Neural cell (in vitro differentiated cells): Measurements from ENCODE around the gene MDN1. TPM values are rescaled to one million over a fixed set of nuclear protein-coding genes. Genes with fewer than 3 reads are reported as not detected.

Source experiments
- H2AFZ ChIP-seq: fragments of 200-600, 300-800 bp; sonication (generic), shearing (Covaris generic); 2 replicates; pipeline ENCODE4 v1.6.0; 2014; ENCODE audit warnings: low read depth, mild to moderate bottlenecking, antibody characterized with exemption, low read length, moderate library complexity
- H3F3A ChIP-seq: fragments of 200-600 bp; shearing (Covaris generic); 2 replicates; pipeline ENCODE4 v1.6.1; 2016; ENCODE audit warnings: mild to moderate bottlenecking, moderate library complexity, mixed read lengths, antibody characterized with exemption, low read length; ENCODE audit not compliant: insufficient read depth, poor library complexity, severe bottlenecking
- H3K27ac ChIP-seq: fragments of 200-600, 300-800 bp; sonication (generic), shearing (Covaris generic); 2 replicates; pipeline ENCODE4 v1.5.1; 2014; ENCODE audit warnings: mild to moderate bottlenecking, low read length, moderate library complexity
- H3K27me3 ChIP-seq: fragments of 300-800, 200-600 bp; sonication (generic), shearing (Covaris generic); 2 replicates; pipeline ENCODE4 v1.6.0; 2014; ENCODE audit warnings: mild to moderate bottlenecking, low read depth, low read length, moderate library complexity; ENCODE audit not compliant: insufficient read depth
- H3K36me3 ChIP-seq: fragments of 300-800, 200-600 bp; sonication (generic), shearing (Covaris generic); 2 replicates; pipeline ENCODE4 v1.5.1; 2014; ENCODE audit warnings: mild to moderate bottlenecking, antibody characterized with exemption, low read length, moderate library complexity; ENCODE audit not compliant: insufficient read depth
- H3K4me2 ChIP-seq: fragments of 300-800, 200-600 bp; sonication (generic), shearing (Covaris generic); 2 replicates; pipeline ENCODE4 v1.6.0; 2014; ENCODE audit warnings: mild to moderate bottlenecking, low read length
- H3K4me3 ChIP-seq: fragments of 300-800, 200-600 bp; sonication (generic), shearing (Covaris generic); 2 replicates; pipeline ENCODE4 v1.5.1; 2014; ENCODE audit warnings: mild to moderate bottlenecking, low read length, moderate library complexity
- H3K79me2 ChIP-seq: fragments of 200-600 bp; shearing (Covaris generic); replicated peaks from 2 replicates; pipeline ENCODE4 v1.6.0; 2014; ENCODE audit warnings: mild to moderate bottlenecking, low read length, moderate library complexity; ENCODE audit not compliant: insufficient read depth
- H3K9ac ChIP-seq: fragments of 300-800, 200-600 bp; sonication (generic), shearing (Covaris generic); 2 replicates; pipeline ENCODE4 v1.6.1; 2016; ENCODE audit warnings: mild to moderate bottlenecking, low read length, mixed read lengths
- H3K9me2 ChIP-seq: fragments of 200-600 bp; shearing (Covaris generic); 2 replicates; pipeline ENCODE4 v1.6.1; 2016; ENCODE audit warnings: mild to moderate bottlenecking, low read length, mixed read lengths; ENCODE audit not compliant: insufficient read depth
- H3K9me3 ChIP-seq: fragments of 200-600, 300-800 bp; sonication (generic), shearing (Covaris generic); 2 replicates; pipeline ENCODE4 v1.6.1; 2016; ENCODE audit warnings: mild to moderate bottlenecking, mixed run types, low read length, moderate library complexity, mixed read lengths
- H4K20me1 ChIP-seq: fragments of 200-600 bp; shearing (Covaris generic); 2 replicates; pipeline ENCODE4 v1.6.1; 2016; ENCODE audit warnings: mild to moderate bottlenecking, mixed run types; ENCODE audit not compliant: insufficient read depth
- CTCF ChIP-seq: fragments of 450-650 bp; IDR thresholded peaks from 2 replicates; pipeline ENCODE4 v1.5.1; 2014; ENCODE audit warnings: antibody characterized with exemption, mild to moderate bottlenecking, moderate library complexity; ENCODE audit not compliant: poor library complexity, severe bottlenecking
- EP300 ChIP-seq: fragments of 450-650 bp; conservative IDR thresholded peaks from 2 replicates; pipeline ENCODE4 v1.6.1; 2014; ENCODE audit warnings: antibody characterized with exemption, mild to moderate bottlenecking, moderate library complexity; ENCODE audit not compliant: poor library complexity, severe bottlenecking
- EZH2 ChIP-seq: fragments of 200-600, 300-800 bp; shearing (Covaris generic), sonication (generic); IDR thresholded peaks from 2 replicates; pipeline ENCODE4 v1.6.1; 2014; ENCODE audit warnings: antibody characterized with exemption, low read length, borderline replicate concordance, mild to moderate bottlenecking; ENCODE audit not compliant: insufficient read depth, poor library complexity, severe bottlenecking
- MXI1 ChIP-seq: fragments of 450-650 bp; conservative IDR thresholded peaks from 2 replicates; pipeline ENCODE4 v1.6.1; 2014; ENCODE audit warnings: antibody characterized with exemption, mild to moderate bottlenecking; ENCODE audit not compliant: poor library complexity, severe bottlenecking
- POLR2AphosphoS5 ChIP-seq: IDR thresholded peaks from 2 replicates; pipeline ENCODE4 v1.6.1; 2012
- RAD21 ChIP-seq: fragments of 450-650 bp; conservative IDR thresholded peaks from 2 replicates; pipeline ENCODE4 v1.6.1; 2014; ENCODE audit warnings: antibody characterized with exemption, mild to moderate bottlenecking, moderate library complexity
- REST ChIP-seq: IDR thresholded peaks from 2 replicates; pipeline ENCODE4 v1.6.1; 2012; ENCODE audit warnings: borderline replicate concordance
- SMC3 ChIP-seq: fragments of 450-650 bp; conservative IDR thresholded peaks from 2 replicates; pipeline ENCODE4 v1.6.1; 2014; ENCODE audit warnings: antibody characterized with exemption, mild to moderate bottlenecking, moderate library complexity; ENCODE audit not compliant: poor library complexity
- TAF1 ChIP-seq: IDR thresholded peaks from 2 replicates; pipeline ENCODE4 v1.6.1; 2012; ENCODE audit warnings: low read depth
- polyA plus RNA-seq: library from polyadenylated mRNA; depleted of rRNA; stranded (reverse); fragments of >200 nt; gene quantifications from 2 replicates; pipeline ENCODE4 v1.2.3, GENCODE V29; 2014

Gene MDN1
- polyA plus RNA-seq, 1 donor from 2014 or later = 17.8 TPM

GRCh38 chr6:89736893-89737292, 82.7 kb downstream of the MDN1 start:
- TF ChIP-seq EZH2 (no peak), RAD21 (no peak), REST (no peak), TAF1 (no peak), CTCF (no peak), SMC3 (no peak), POLR2AphosphoS5 (no peak), MXI1 (no peak), EP300 (no peak)
- H3K4me2 ChIP-seq = no peak overlapping the region
- H3K27me3 ChIP-seq = no peaks in the 10 kb centered on the region
- H3K4me3 ChIP-seq = no peak overlapping the region
- no peaks in the 10 kb centered on the region for H3K79me2 ChIP-seq
- no peak overlapping the region for H2AFZ ChIP-seq
- H3K27ac ChIP-seq = no peak overlapping the region
- H3K9ac ChIP-seq = no peak overlapping the region
- no peaks in the 10 kb centered on the region for H3F3A ChIP-seq
- H3K9me2 ChIP-seq = no peaks in the 10 kb centered on the region
- peaks cover 6% of the 10 kb centered on the region for H3K36me3 ChIP-seq
- H3K9me3 ChIP-seq = no peaks in the 10 kb centered on the region
- H4K20me1 ChIP-seq = no peaks in the 10 kb centered on the region

GRCh38 chr6:89734526-89734925, 85.1 kb downstream of the MDN1 start:
- H3F3A ChIP-seq = no peaks in the 10 kb centered on the region
- no peak overlapping the region for H3K4me3 ChIP-seq
- H2AFZ ChIP-seq = no peak overlapping the region
- H3K9me2 ChIP-seq = no peaks in the 10 kb centered on the region
- no peak overlapping the region for H3K9ac ChIP-seq
- no peaks in the 10 kb centered on the region for H3K36me3 ChIP-seq
- no peak overlapping the region for H3K4me2 ChIP-seq
- TF ChIP-seq POLR2AphosphoS5 (no peak), SMC3 (no peak), RAD21 (no peak), CTCF (no peak), MXI1 (no peak), TAF1 (no peak), EZH2 (no peak), EP300 (no peak), REST (no peak)
- no peaks in the 10 kb centered on the region for H3K27me3 ChIP-seq
- H3K9me3 ChIP-seq = no peaks in the 10 kb centered on the region
- H3K79me2 ChIP-seq = no peaks in the 10 kb centered on the region
- H3K27ac ChIP-seq = no peak overlapping the region
- no peaks in the 10 kb centered on the region for H4K20me1 ChIP-seq
